Progenitor cell of endocrine pancreas (in vitro differentiated cells): ENCODE results near the gene CASP8AP2. TPM values are rescaled to one million over a fixed set of nuclear protein-coding genes. Genes with fewer than 3 reads are reported as not detected.

Source experiments
- DNase-seq: peaks from one replicate; pipeline ENCODE4 v3.0.0; 2021; ENCODE audit warnings: low spot score; ENCODE audit not compliant: unreplicated experiment
- H3K27ac Mint-ChIP-seq: 2 replicates; pipeline ENCODE4 v1.8.0; 2021; ENCODE audit warnings: mild to moderate bottlenecking, moderate library complexity, mixed read lengths
- H3K27me3 Mint-ChIP-seq: 2 replicates; pipeline ENCODE4 v1.8.0; 2021; ENCODE audit warnings: mixed read lengths
- H3K36me3 Mint-ChIP-seq: 2 replicates; pipeline ENCODE4 v1.8.0; 2022; ENCODE audit warnings: mixed read lengths; ENCODE audit not compliant: insufficient read depth
- H3K4me1 Mint-ChIP-seq: 2 replicates; pipeline ENCODE4 v1.8.0; 2021; ENCODE audit warnings: low read depth, mixed read lengths
- H3K4me3 Mint-ChIP-seq: 2 replicates; pipeline ENCODE4 v1.8.0; 2021; ENCODE audit warnings: low read depth, mild to moderate bottlenecking, moderate library complexity, mixed read lengths
- H3K9me3 Mint-ChIP-seq: 2 replicates; pipeline ENCODE4 v1.8.0; 2021; ENCODE audit warnings: low read depth, mixed read lengths
- CTCF ChIP-seq: fragments of 200-600 bp; sonication (generic); IDR thresholded peaks from one replicate; pipeline ENCODE4 v1.5.0; 2021; ENCODE audit warnings: antibody characterized with exemption, mild to moderate bottlenecking; ENCODE audit not compliant: unreplicated experiment
- total RNA-seq: library from RNA; stranded (reverse); gene quantifications from 2 replicates; pipeline ENCODE4 v1.2.1, GENCODE V29; 2021

Gene CASP8AP2
- total RNA-seq, 1 donor from 2014 or later: 31.9 TPM

GRCh38 chr6:89834884-89835792, 5.5 kb downstream of the CASP8AP2 start:
- no peak for DNase-seq
- Mint-ChIP-seq H3K27ac (peak overlapping the region; percentile 23), H3K36me3 (peaks cover 26% of the 10 kb centered on the region), H3K9me3 (no peaks in the 10 kb centered on the region), H3K27me3 (no peaks in the 10 kb centered on the region), H3K4me3 (no peak overlapping the region), H3K4me1 (peaks cover 9% of the 10 kb centered on the region)
- TF ChIP-seq CTCF: no peak

GRCh38 chr6:89836639-89837222, 7.1 kb downstream of the CASP8AP2 start:
- TF ChIP-seq CTCF: no peak
- peak overlapping the region; percentile 66 for H3K27ac Mint-ChIP-seq
- no peak overlapping the region for H3K4me3 Mint-ChIP-seq
- DNase-seq: no peak
- H3K36me3 Mint-ChIP-seq: peaks cover 29% of the 10 kb centered on the region
- H3K9me3 Mint-ChIP-seq: no peaks in the 10 kb centered on the region
- H3K4me1 Mint-ChIP-seq: no peaks in the 10 kb centered on the region
- no peaks in the 10 kb centered on the region for H3K27me3 Mint-ChIP-seq

- no peak for TF ChIP-seq CTCF
- Mint-ChIP-seq H3K4me1 (peaks cover 8% of the 10 kb centered on the region), H3K27me3 (no peaks in the 10 kb centered on the region), H3K27ac (no peak overlapping the region), H3K36me3 (peaks cover 16% of the 10 kb centered on the region), H3K9me3 (no peaks in the 10 kb centered on the region), H3K4me3 (no peak overlapping the region)
- no peak for DNase-seq
These were observed 10.9 kb downstream of the CASP8AP2 start for GRCh38 chr6:89840538-89840937.

GRCh38 chr6:89842228-89842627, 12.5 kb downstream of the CASP8AP2 start:
- H3K4me1 Mint-ChIP-seq: peaks cover 8% of the 10 kb centered on the region
- peaks cover 8% of the 10 kb centered on the region for H3K36me3 Mint-ChIP-seq

More at GRCh38 chr6:89842228-89842627, 12.5 kb downstream of the CASP8AP2 start:
- DNase-seq: no peak
- Mint-ChIP-seq H3K27ac (no peak overlapping the region), H3K4me3 (no peak overlapping the region), H3K9me3 (no peaks in the 10 kb centered on the region), H3K27me3 (no peaks in the 10 kb centered on the region)
- no peak for TF ChIP-seq CTCF
